Posterior cingulate gyrus (tissue), 11 donors: ENCODE measurements around the gene SHMT2.
"Not testable (repeated sequence)": the region's sequence is repeated elsewhere in the genome, so short reads cannot be mapped to it uniquely, and the experiment has no call there.

Experiments used
- DNase-seq, 10 donors: peaks; one replicate each; pipeline versions ENCODE4 v3.0.0 to v3.0.0-alpha.2; 2020 to 2021; ENCODE audit warnings: mixed read lengths in 3 of 10
- intact Hi-C: fragments of 100-400 bp; cut with DNase I; formaldehyde crosslinking; loops from one replicate; pipeline ENCODE4 v1.15.1; 2023

The SHMT2 gene

DNA sequence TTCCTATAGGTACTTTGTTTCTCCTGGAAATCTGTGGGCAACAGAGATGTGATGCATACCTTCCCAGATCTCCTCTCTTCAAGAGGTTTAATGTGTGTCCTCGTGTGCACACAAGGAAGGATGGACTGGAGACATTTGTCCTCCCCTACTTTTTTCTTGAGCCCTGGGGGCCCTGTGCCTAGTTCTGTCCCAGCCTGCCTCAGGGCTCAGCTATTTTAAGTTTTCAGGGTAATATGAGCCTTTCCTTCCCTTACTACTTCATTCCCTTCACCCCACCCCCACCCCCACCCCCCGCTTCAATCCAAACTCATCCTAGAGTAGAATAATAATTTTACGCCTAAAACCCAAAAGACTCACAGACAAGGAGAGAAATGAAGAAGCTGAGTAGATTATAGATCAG lies 21.0 kb downstream of the SHMT2 start:
- DNase-seq, result no peak
- intact Hi-C loops, result no loop called here

DNA sequence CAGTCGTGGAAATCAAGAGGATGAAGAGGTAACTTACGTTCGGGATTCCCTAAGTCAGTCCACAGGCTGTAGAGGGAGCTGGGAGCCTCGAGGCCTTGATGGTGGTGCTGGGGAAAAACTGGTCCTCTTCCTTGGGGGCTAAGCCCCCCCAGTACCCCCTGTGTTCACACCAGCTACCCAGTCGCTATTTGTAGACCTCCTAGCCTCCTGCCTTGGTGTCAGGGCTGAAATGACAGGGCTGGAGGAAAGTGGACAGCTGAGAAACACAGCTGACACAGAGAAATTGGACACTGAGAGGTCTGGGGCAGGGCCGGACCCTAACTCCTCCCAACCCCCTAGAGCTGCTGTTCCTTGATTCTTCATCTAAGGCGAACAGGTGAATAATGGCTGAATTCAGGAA lies 21.4 kb downstream of the SHMT2 start, which contains the start of gene STAC3:
Gene STAC3, minus strand, starts transcription at position 232 of the 400 bp plus-strand sequence. CDS start 1,551 bp downstream, outside the sequence.
- intact Hi-C loops, result no loop called here
- no peak for DNase-seq

DNA sequence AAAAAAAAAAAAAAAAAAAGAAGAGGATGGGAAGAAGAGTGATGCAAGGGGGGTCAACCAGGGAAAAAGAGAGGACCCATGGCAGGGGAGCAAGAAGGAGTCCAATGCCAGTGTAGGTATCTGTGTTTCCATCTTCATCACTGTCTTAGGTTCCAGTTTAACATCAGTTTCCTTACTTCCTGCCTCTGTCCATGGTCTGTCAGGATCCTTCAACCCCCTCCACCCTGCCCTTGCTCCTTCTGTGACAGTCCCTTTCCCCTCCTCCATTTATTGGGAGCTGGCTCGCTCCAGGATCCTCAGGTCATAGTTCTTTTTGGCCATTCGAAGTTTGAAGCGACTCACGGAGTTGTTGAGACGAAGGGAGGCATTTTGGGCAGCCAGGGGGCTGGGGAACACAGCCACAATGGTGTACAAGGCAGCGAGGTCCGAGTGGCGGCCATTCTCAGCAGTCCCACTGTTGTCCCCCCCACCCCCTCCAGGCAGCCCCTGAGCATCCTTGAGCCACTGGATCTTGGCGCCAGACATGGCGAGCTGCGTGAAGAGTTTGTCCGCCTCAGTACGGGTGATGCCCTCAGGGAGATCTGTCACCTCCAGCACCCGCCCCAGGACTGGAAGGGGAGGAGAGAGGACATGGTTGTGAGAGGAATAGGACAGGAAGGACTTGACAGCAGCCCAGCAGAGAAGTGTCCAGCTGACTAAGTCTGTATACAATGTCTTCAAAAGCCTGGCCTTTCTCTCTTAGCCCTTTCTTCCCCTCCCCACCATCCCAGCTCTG lies 25.2 kb downstream of the SHMT2 start:
- intact Hi-C loops, result no loop called here
- DNase-seq, result peak in 1 of 10 donors; percentile 32

DNA sequence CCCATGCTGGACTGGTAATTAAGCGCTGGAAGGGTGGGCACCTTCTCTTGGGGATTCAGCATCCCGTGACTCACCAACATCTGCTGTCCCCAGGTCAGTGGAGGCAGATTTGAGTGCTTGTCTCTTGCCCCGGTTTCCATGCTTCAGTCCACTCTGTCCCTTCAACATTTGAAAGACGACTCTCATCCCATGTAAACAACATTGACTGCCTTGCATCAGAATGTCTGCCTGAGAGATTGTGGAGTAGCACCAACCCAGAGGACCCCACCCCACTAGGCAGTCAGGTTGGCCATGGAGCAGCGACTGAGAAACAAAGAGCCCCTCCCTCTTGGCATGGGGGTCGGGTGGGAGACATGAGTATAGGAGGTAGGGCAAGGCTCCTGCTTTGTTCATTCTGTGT lies 26.4 kb downstream of the SHMT2 start:
- intact Hi-C loops, result no loop called here
- no peak for DNase-seq

DNA sequence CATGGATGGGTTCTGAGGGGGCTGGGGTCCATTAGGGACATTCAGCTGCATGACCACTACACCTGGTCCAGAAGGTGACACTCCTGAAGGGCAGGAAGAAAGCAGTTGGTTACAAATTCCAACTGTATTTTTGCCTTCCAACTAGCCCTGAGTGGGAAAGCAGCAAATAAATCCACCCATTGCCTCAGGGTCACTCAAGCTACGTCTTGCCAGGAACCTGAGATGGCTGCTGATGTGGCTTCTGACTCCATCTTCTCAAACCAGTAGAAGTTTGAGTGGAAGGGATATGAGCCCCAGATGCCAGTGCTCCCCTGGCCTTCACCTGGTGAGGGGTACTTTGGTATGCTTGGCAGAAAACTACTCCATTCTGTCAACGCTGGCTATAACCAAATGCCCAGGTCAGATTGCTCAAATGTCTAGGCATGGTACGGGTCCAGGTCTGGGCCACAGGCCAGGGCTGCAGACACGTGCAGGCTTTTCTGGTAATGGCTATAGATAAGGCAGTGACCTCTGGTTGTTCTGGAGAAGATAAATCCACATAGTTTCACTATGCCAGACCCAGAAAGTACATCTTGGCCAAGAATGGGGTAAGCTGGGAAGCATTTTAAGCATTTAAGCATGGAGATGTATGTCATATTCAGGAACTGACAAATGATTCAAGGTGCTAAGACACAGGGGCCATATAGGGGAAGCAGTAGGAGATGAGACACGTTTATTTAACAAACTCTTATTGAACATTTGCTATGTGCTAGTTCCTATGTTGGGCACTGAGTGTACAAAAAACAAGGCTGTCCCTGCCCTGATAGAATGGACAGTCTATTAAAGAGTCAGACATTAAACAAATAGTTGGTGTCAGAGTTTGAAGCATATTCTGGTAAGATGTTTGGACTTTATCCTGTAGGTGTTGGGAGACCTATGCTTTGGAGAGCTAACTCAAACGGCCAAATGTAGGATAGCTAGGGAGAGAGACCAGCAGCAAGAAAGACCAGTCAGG lies 29.8 kb downstream of the SHMT2 start:
- intact Hi-C loops, result no loop called here
- DNase-seq, result no peak

DNA sequence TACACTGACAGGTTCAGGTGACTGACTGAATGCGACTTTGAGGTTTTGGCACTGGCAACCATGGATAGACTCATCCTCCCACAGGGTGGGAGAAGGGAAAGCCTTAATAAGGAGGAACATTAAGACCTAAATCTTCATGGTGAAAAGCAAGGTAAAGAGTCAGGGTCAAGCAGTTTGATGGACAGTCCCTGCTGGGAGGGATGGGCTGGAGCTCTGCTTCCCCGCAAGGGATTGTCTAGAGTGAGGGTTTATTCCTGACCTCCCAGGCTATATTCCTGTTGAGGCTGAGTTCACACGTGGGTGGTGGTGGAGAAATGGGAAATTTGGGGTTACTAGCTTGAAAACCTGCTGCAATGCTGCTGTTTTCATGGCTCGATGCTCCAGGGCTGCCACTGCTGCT lies 30.9 kb downstream of the SHMT2 start:
- no peak for DNase-seq
- intact Hi-C loops, result no loop called here

DNA sequence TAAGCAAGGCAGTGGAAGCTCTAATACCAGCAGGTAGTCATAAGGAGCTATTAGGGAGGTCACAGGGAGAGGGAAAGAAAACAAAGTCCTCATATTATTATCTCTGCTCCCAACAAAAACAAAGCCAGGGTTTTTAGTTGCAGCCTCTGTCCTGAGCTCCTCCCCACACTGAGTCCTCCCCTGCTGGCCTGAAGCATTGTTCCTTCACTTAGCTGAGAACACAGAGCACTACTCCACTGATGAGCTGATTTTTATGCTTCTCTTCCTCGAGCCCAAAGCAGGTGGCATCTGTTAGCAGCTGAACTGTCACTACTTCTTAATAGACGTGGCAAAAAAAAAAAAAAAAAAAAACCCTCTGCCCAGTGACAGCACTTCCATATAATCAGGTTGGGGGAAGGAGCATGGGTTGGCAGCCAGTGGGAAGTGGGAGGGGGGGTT lies 31.9 kb downstream of the SHMT2 start:
- peak in 1 of 10 donors; percentile 71 for DNase-seq
- intact Hi-C loops, result no loop called here

DNA sequence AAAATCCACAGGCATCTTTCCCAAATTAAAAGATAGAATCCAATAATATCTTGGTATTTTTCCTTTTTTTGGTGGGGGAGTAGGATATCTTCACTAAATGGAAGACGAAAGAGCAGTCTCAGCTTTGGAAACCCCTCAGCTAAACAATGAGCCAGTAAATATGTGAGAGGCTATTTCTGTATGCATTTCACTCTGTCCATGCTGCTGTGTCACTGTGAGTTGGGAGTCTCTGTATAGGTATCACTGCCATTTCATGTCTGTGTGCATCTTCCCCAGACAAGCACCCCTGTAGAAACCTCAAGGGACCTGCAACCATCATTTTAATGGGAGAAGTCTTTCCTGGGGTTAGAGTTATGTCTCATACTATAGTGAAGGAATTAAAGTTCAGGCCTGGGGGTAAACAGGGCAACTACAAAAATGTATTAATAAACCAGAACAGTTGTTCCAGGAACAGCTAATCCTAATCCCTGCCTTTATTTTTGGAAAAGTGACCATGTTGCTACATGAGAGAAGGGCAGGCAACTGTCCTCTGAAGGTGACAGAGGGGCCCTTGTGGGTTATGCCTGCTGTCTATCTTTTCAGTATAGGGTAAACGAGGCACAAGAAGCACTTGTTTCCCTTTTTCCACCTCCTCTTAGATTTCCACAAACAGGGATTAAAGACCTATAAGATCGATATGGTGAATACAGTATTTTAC lies 32.8 kb downstream of the SHMT2 start:
- intact Hi-C loops, result loop anchor here (2.0 kb wide), 1 partner anchor 191 kb away; no protein-coding TSS in a partner anchor
- DNase-seq, result no peak

DNA sequence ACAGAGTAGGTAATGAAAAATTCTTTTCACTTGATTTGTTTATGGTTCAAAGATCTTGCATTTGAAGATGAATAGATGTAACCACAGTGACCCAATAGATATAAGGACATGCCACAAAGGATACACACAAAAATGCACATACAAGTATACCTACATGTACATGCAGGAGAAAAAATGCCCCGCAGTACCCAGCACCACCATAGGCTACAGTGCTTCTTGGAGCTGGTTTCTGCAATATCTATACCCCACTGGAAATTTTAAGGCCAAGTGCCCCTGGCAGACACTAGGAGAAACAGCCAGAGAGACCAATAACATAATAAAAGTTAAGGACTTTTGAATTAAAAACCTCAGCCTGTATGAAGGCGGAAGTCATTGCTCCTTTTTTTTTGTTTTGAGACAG lies 33.6 kb downstream of the SHMT2 start:
- DNase-seq, result no peak
- intact Hi-C loops, result loop anchor here (2.0 kb wide), 1 partner anchor 190 kb away; no protein-coding TSS in a partner anchor

DNA sequence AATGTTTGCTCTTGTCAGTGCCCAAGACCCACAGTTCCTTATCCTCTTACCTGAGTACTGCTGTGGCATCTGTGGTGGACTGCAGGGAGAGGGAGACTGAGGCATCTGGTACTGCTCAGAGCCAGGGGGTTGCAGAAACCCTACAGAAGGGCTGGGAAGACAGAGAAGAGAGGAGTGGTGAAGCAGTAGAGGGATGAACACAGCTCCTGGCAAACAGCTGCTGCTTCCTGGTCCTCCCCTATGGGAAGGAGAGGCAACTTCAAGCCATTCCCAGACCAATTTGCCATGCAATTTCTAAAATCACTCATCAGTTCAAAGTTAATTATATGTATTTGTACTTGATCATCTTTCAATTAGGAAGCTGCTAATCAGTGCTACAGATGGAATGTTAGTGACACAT lies 37.2 kb downstream of the SHMT2 start:
- DNase-seq, result no peak
- intact Hi-C loops, result no loop called here

DNA sequence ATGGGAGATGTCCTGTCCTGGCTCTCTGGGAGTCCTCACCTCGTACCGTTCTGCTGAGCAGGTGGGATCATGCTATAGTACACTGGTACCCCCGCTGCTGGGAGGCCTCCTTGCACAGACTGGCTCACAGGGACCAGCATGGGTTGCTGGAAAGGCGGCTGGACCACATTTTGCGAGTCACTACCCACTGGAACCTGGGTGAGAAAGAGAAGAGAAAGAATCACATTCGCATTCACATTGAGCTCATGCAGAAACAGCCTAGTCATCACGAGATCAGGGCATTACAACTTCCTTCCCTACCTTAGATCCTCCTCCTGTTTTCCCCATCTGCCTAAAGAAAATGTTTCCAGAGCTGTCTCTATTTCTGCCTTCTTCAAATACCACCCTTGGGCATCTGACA lies 38.8 kb downstream of the SHMT2 start:
- intact Hi-C loops, result no loop called here
- DNase-seq, result no peak

DNA sequence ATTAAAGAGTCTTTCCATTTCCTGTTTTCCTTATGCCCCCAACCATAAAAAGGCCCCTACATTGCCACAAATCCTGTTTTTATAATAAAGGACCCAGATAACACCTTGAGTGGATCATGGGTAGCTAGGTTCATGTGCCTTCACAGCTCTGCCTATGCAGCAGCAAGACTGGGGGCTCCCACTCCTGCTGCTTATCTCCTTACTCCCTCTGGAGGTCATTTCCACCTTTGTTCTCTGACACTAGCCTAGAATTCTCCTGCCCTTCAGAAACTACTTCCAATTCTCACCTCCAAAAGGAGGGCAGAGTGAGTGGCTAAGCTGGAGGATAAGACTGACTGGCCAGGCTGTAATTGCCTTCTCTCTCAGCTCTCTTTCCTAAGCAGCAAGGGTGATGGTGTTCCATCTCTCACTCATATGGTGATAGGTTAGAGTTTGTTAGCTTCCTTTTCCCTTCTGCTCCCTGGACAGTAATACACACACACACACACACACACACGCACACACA lies 41.5 kb downstream of the SHMT2 start:
- DNase-seq, result no peak
- intact Hi-C loops, result no loop called here

DNA sequence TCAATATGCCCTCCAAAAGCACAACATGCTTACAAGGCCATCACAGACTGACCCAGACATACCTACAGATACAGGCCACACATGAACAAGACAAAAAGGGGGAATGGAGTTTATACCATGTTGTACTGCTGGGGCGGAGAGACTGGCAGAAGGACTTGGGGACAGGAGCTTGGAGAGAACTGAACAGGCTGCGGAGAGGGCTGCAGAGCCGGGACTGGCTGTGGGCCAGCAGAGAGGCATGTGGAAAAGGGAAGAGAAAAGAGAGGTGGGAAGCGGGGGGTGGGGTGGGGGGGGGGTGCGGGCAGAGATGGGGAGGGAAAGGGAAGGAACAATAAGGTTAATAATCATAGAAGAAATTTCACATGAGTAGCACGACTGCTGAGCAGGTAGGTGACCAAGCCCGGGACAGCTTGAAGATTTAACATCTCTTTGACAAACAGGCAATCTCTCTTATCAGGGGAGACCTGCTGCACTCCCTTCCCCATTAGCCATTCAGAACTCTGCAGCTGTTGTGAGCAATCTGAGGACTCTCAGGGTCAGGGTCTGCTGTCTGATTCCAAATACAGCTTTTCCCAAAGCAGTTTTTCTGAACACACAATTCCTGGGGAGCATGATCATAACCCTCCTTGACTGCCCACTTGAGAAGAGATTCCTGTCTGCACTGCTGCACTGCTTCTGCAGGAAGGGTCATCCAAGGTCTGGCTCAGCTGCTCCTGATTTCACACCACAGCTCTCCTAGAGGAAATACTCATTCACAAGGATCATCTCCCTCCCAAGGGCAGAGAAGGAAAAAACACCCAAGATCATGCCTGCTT lies 43.0 kb downstream of the SHMT2 start:
- intact Hi-C loops, result no loop called here
- DNase-seq, result peak in 1 of 10 donors; percentile 38

DNA sequence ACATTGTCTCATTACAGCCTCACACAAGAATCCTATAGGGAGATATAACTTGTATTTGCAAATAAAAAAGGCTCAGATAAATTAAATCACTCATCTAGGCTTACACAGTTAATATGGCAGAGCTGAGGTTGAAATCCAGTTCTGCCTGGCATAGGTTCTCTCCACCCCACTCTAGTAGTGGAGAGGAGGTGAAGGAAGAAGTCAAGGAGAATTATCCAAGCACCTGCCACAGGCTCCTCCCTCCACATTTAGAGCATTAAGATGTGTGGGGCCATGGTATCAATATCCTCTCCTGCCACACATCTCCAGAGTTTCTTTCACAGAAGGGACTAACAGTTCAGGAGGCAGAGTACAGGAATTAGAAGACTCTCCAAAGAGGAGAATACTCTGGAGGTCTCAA lies 44.0 kb downstream of the SHMT2 start:
- DNase-seq, result no peak
- intact Hi-C loops, result no loop called here

DNA sequence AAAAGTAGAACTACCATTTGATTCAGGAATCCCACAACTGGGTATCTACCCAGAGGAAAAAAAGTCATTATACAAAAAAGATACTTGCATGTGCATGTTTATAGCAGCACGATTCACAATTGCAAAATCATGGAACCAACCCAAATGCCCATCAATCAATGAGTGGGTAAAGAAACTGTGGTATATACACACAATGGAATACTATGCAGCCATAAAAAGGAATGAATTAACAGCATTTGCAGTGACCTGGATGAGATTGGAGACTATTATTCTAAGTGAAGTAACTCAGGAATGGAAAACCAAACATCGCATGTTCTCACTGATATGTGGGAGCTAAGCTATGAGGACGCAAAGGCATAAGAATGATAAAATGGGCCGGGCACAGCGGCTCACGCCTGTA lies 46.7 kb downstream of the SHMT2 start:
- DNase-seq, intact Hi-C loops: not testable (repeated sequence)

DNA sequence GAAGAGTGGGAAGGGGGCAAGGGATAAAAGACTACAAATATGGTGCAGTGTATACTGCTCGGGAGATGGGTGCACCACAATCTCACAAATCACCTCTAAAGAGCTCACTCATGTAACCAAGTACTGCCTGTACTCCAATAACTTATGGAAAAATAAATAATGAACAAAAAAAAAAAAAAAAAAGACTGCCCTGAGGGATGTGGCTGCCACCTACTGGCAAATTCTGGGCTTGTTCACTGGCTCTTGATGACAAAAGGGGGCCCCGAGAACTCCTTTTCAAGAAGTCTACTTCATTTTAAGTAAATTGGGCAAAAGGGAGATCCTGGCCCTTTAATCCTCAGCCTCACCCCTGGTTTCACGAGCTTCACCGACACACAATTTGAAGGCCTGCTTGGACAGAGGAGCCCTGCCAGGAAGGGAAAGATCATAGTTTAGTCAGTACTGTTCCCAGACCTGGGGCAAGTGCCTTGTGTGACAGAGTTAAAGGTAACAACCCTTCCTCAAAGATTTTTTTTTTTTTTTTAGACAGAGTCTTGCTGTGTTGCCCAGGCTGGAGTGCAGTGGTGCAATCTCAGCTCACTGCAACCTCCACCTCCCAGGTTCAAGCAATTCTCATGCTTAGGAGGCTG lies 47.5 kb downstream of the SHMT2 start:
- intact Hi-C loops, result no loop called here
- DNase-seq, result no peak

DNA sequence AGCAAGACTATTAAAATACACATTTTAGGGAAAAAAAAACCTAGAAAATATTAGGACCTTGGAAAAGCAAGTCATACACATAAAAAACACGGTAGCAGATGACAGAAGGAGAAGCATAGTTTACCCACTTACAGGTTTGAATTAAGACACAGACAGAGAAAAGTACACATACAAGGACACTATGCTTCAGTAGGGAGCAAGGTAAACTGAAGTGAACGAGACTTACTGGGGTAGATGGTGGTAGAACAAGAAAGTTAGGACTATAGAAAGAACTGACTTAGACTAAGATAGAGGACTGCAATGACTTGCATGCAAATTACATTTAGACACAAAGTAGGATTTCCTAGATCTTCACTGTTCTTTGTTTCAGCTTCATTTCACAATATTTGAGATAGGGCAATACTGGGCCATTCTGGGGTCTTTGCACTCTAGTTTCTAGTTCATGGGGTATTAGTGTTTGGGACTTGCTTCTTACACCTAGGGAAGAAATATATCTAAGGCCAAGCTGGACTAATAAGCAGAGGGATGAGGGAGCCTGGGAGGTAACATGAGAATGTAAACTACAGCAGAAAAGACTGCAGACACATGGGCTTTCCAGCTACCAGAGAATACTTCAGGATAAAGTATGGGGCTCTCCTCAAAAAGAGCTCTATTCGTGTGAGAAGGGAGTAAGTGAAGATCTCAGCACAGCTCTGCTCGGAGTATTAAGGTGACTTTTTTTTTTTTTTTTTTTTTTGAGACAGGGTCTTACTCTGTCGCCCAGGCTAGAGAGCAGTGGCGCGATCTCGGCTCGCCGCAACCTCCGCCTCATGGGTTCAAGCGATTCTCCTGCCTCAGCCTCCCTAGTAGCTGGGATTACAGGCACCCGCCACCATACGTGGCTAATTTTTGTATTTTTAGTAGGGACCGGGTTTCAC lies 49.2 kb downstream of the SHMT2 start:
- intact Hi-C loops, result no loop called here
- no peak for DNase-seq
